GM12878 (cell line): ENCODE data around the gene RAB43. TPM values are rescaled to one million over a fixed set of nuclear protein-coding genes. Genes with fewer than 3 reads are reported as not detected.
"Not testable (repeated sequence)": the region's sequence is repeated elsewhere in the genome, so short reads cannot be mapped to it uniquely, and the experiment has no call there.

Experiments
- ATAC-seq: fragments of 200-7000 bp; cut with Tn5 transposase; 3 replicates; pipeline ENCODE4 v1.9.1; 2020; ENCODE audit warnings: mild to moderate bottlenecking, moderate library complexity
- BruUV-seq: library from RNA; stranded (reverse); fragments of 400-500 nt; replicated peaks from 2 replicates; lab custom pipeline; 2021; lab: Mats Ljungman, UMichigan
- CTCF ChIA-PET: fragments of 300-600 bp; sonication (Branson Sonifier 250); formaldehyde crosslinking; extraction: SDS; loops from one replicate; lab custom pipeline; 2021; ENCODE audit warnings: inconsistent platforms; lab: Yijun Ruan, JAX
- POLR2A ChIA-PET: fragments of 350-600 bp; formaldehyde crosslinking; extraction: SDS; loops from one replicate; lab custom pipeline; 2021; ENCODE audit warnings: inconsistent platforms; lab: Charles Lee
- RAD21 ChIA-PET: fragments of 300-600 bp; sonication (Branson Sonifier 250); formaldehyde crosslinking; loops from one replicate; lab custom pipeline; 2023; ENCODE audit warnings: antibody characterized with exemption; ENCODE audit not compliant: unreplicated experiment; lab: Charles Lee
- SMC1A ChIA-PET: fragments of 300-600 bp; sonication (Branson Sonifier 250); formaldehyde crosslinking; loops from one replicate; lab custom pipeline; 2023; ENCODE audit not compliant: unreplicated experiment, uncharacterized antibody; lab: Charles Lee
- DNase-seq: peaks from one replicate; pipeline ENCODE4 v3.0.0-alpha.2; 2011; ENCODE audit warnings: low read depth, low spot score
- FAIRE-seq: peaks from 3 replicates; lab custom pipeline; 2011; peaks lifted over from hg19 to GRCh38; lab: Jason Lieb, UNC
- H2AFZ ChIP-seq: 2 replicates; pipeline ENCODE4 v1.6.0; 2011; ENCODE audit warnings: low read depth, low read length, control low read depth; ENCODE audit not compliant: control insufficient read depth
- H3K27ac ChIP-seq: 2 replicates; pipeline ENCODE4 v1.5.1; 2011; ENCODE audit warnings: control low read depth; ENCODE audit not compliant: control insufficient read depth, insufficient read depth
- H3K27me3 ChIP-seq, 2 experiments: replicated peaks in 1 of 2; 2 replicates each; pipeline versions ENCODE4 v1.6.0 to v1.6.1; 2011; ENCODE audit warnings: low read length in 1 of 2; ENCODE audit not compliant: control insufficient read depth in 2 of 2, insufficient read depth in 2 of 2
- H3K36me3 ChIP-seq, 2 experiments: 2 replicates each; pipeline ENCODE4 v1.5.1; 2011; ENCODE audit warnings: low read length in 1 of 2; ENCODE audit not compliant: control insufficient read depth in 2 of 2, insufficient read depth in 2 of 2
- H3K4me1 ChIP-seq: 2 replicates; pipeline ENCODE4 v1.6.1; 2011; ENCODE audit warnings: mild to moderate bottlenecking, low read length, moderate library complexity, mixed read lengths; ENCODE audit not compliant: control insufficient read depth, insufficient read depth
- H3K4me2 ChIP-seq: 2 replicates; pipeline ENCODE4 v1.6.0; 2011; ENCODE audit warnings: control low read depth; ENCODE audit not compliant: control insufficient read depth, insufficient read depth
- H3K4me3 ChIP-seq: fragments of 200-600 bp; sonication (generic); 2 replicates; pipeline ENCODE4 v1.5.1; 2016
- H3K79me2 ChIP-seq: 2 replicates; pipeline ENCODE4 v1.6.0; 2011; ENCODE audit warnings: low read length; ENCODE audit not compliant: control insufficient read depth, insufficient read depth
- H3K9ac ChIP-seq: 2 replicates; pipeline ENCODE4 v1.8.0; 2011; ENCODE audit warnings: low read length, control low read depth, mixed read lengths; ENCODE audit not compliant: control insufficient read depth, insufficient read depth
- H3K9me3 ChIP-seq: replicated peaks from 3 replicates; pipeline ENCODE4 v1.5.1; 2011; ENCODE audit warnings: mild to moderate bottlenecking, low read length; ENCODE audit not compliant: control insufficient read depth, insufficient read depth
- H4K20me1 ChIP-seq: 2 replicates; pipeline ENCODE4 v1.6.0; 2011; ENCODE audit not compliant: control insufficient read depth, insufficient read depth
- ATF3 ChIP-seq: IDR thresholded peaks from 2 replicates; pipeline ENCODE4 v1.6.1; 2011; ENCODE audit warnings: low read depth, mild to moderate bottlenecking, low read length, moderate library complexity, borderline replicate concordance; ENCODE audit errors: extremely low read depth
- ATF7 ChIP-seq: fragments of 450-650 bp; IDR thresholded peaks from 2 replicates; pipeline ENCODE4 v1.6.1; 2016; ENCODE audit warnings: low read depth, mild to moderate bottlenecking
- CEBPZ ChIP-seq: fragments of 150-350 bp; IDR thresholded peaks from 2 replicates; pipeline ENCODE4 v1.6.1; 2016; ENCODE audit warnings: low read depth, low read length
- MAX ChIP-seq: IDR thresholded peaks from 2 replicates; pipeline ENCODE4 v1.6.1; 2012; ENCODE audit warnings: low read depth, low read length, improper control_type of control experiment
- MXI1 ChIP-seq: fragments of 150-350 bp; IDR thresholded peaks from 2 replicates; pipeline ENCODE4 v1.6.1; 2011; ENCODE audit warnings: low read depth, mild to moderate bottlenecking, inconsistent platforms, low read length, improper control_type of control experiment
- NR2C1 ChIP-seq: fragments of 450-650 bp; IDR thresholded peaks from 2 replicates; pipeline ENCODE4 v1.6.1; 2017; ENCODE audit warnings: antibody characterized with exemption, mild to moderate bottlenecking, moderate library complexity
- PML ChIP-seq: IDR thresholded peaks from 2 replicates; pipeline ENCODE4 v1.6.1; 2012; ENCODE audit warnings: low read length, inconsistent platforms
- POLR2A ChIP-seq: IDR thresholded peaks from 2 replicates; pipeline ENCODE4 v1.6.1; 2011; ENCODE audit warnings: low read depth, mild to moderate bottlenecking, low read length
- POLR2AphosphoS2 ChIP-seq: IDR thresholded peaks from 2 replicates; pipeline ENCODE4 v1.6.1; 2011; ENCODE audit warnings: low read depth, mild to moderate bottlenecking, low read length, improper control_type of control experiment, moderate library complexity
- SP1 ChIP-seq: IDR thresholded peaks from one replicate; pipeline ENCODE4 v1.6.1; 2011; ENCODE audit warnings: low read depth, low read length
- SUZ12 ChIP-seq: fragments of 200-600 bp; sonication (generic); IDR thresholded peaks from one replicate; pipeline ENCODE4 v1.6.1; 2018; ENCODE audit warnings: antibody characterized with exemption, mild to moderate bottlenecking; ENCODE audit not compliant: unreplicated experiment
- WGBS: methylation state at CpG from one replicate; pipeline ENCODE4 v1.1.6; 2016; ENCODE audit warnings: low lambda C conversion rate; ENCODE audit not compliant: insufficient replicate concordance, insufficient coverage; ENCODE audit errors: missing lambda C conversion rate; 5-methylcytosine and 5-hydroxymethylcytosine counted together
- in situ Hi-C: fragments of 300-500 bp; cut with MboI; formaldehyde crosslinking; loops from 9 replicates; pipeline ENCODE4 v1.14.3; 2018; ENCODE audit warnings: mixed read lengths
- intact Hi-C: fragments of 100-400 bp; cut with micrococcal nuclease; formaldehyde crosslinking; loops from one replicate; pipeline ENCODE4 v1.14.2; 2022; ENCODE audit not compliant: unreplicated experiment
- polyA plus RNA-seq, 11 experiments: library from polyadenylated mRNA; depleted of rRNA in 4 of 11; unstranded in 6 of 11; stranded (reverse) in 5 of 11; fragments of >200 nt; fragmentation: Nextera tagmentation in 4 of 11; fragmentation: Illumina TruSeq in 1 of 11; extraction: Ambion mirVana in 4 of 11; extraction: Trizol in 1 of 11; gene quantifications; 1 replicate in 1 of 11; 2 replicates in 10 of 11; pipeline versions ENCODE4 v1.2.1 to v1.2.3, GENCODE V29; 2011 to 2016; ENCODE audit warnings: inconsistent platforms in 2 of 11, missing spikeins in 2 of 11, low read depth in 1 of 11
- total RNA-seq, 4 experiments: library from RNA; depleted of rRNA in 3 of 4; stranded (reverse); fragments of >200 nt in 3 of 4; fragmentation: Illumina TruSeq in 1 of 4; extraction: Trizol in 1 of 4; gene quantifications; 2 replicates each; pipeline versions ENCODE4 v1.2.1 to v1.2.3, GENCODE V29; 2013 to 2021

The RAB43 gene
- total and polyA plus RNA-seq, 10 of the 15 experiments (the other 5 are each of a cell fraction or from before 2014, with no cell fraction given): 0.08 to 14.0 (median 4.0) TPM

- H3K27me3 ChIP-seq, intact Hi-C loops, H4K20me1 ChIP-seq, FAIRE-seq, H3K4me1 ChIP-seq, DNase-seq, H2AFZ ChIP-seq, RAD21 ChIA-PET, H3K4me3 ChIP-seq, H3K9me3 ChIP-seq, BruUV-seq, H3K9ac ChIP-seq, H3K79me2 ChIP-seq, ATAC-seq, H3K27ac ChIP-seq, H3K4me2 ChIP-seq, in situ Hi-C loops: not testable (repeated sequence)
- peaks cover 6 to 24% of the 10 kb centered on the region in 2 experiments for H3K36me3 ChIP-seq
- SMC1A ChIA-PET: interaction anchor here (1.4 kb wide), 1 partner anchor 80 kb away, joined by 5 read pairs; no protein-coding TSS in a partner anchor
- CTCF ChIA-PET: interaction anchor here (0.6 to 1.5 kb wide), 2 partner anchors 9 to 272 kb away, joined by 3 to 4 read pairs; no protein-coding TSS in a partner anchor
- POLR2A ChIA-PET: interaction anchor here (0.6 kb wide), 1 partner anchor 161 kb away, joined by 3 read pairs; no protein-coding TSS in a partner anchor
- TF ChIP-seq POLR2A (peak; percentile 34; the same call in 1 of the 2 replicates), POLR2AphosphoS2 (peak; percentile 45; the same call in 1 of the 2 replicates)
- WGBS: 99% methylated on average over 8 of the region's 8 CpGs
Observed at GRCh38 chr3:129165594-129165993, 44.0 kb upstream of the RAB43 start.

GRCh38 chr3:129164500-129164899, 42.9 kb upstream of the RAB43 start:
- SMC1A ChIA-PET: no interaction called here
- 96% methylated on average over 7 of the region's 7 CpGs for WGBS
- H3K4me1 ChIP-seq: no peaks in the 10 kb centered on the region; the same call in 1 of the 2 replicates
- no peak overlapping the region for H3K4me2 ChIP-seq
- ATAC-seq: no peak
- no peaks in the 10 kb centered on the region for H3K9me3 ChIP-seq
- POLR2A ChIA-PET: no interaction called here
- no peak overlapping the region for H3K27ac ChIP-seq
- no TSS peak for BruUV-seq
- H3K27me3 ChIP-seq: no peaks in the 10 kb centered on the region
- no peak for DNase-seq
- CTCF ChIA-PET: interaction anchor here (0.6 kb wide), 1 partner anchor 42 kb away, joined by 3 read pairs; no protein-coding TSS in a partner anchor
- H3K79me2 ChIP-seq: peaks cover 15% of the 10 kb centered on the region
- no peaks in the 10 kb centered on the region for H4K20me1 ChIP-seq
- in situ Hi-C loops (no loop called here), intact Hi-C loops (no loop called here)
- H3K4me3 ChIP-seq: no peak overlapping the region
- H3K36me3 ChIP-seq: peaks cover 3 to 21% of the 10 kb centered on the region in 2 experiments
- RAD21 ChIA-PET: no interaction called here
- H2AFZ ChIP-seq: no peak overlapping the region
- no peak overlapping the region for H3K9ac ChIP-seq
- FAIRE-seq: no peak
- no peak for TF ChIP-seq NR2C1
- TF ChIP-seq MXI1: no peak
- TF ChIP-seq CEBPZ: no peak
- TF ChIP-seq ATF7: no peak
- no peak for TF ChIP-seq ATF3
- TF ChIP-seq SP1: no peak
- TF ChIP-seq SUZ12: no peak
- no peak for TF ChIP-seq MAX
- TF ChIP-seq PML: no peak
